B cell (primary cell): ENCODE data around the gene SDR39U1. TPM values are rescaled to one million over a fixed set of nuclear protein-coding genes. Genes with fewer than 3 reads are reported as not detected.

ENCODE experiments used
- ATAC-seq: fragments of 200-7000 bp; cut with Tn5 transposase; one replicate; pipeline ENCODE4 v1.10.0; 2021; ENCODE audit warnings: low read depth, mild to moderate bottlenecking, moderate number of reproducible peaks, moderate library complexity
- CTCF ChIA-PET: fragments of 350-600 bp; sonication (Branson Sonifier 250); formaldehyde crosslinking; loops from one replicate; lab custom pipeline; 2021; ENCODE audit warnings: antibody characterized with exemption, inconsistent platforms; lab: Charles Lee
- POLR2A ChIA-PET: fragments of 350-600 bp; sonication (Branson Sonifier 250); formaldehyde crosslinking; loops from one replicate; lab custom pipeline; 2021; ENCODE audit warnings: antibody characterized with exemption; lab: Charles Lee
- DNase-seq: peaks from one replicate; pipeline ENCODE4 v3.0.0; 2013
- H2AFZ ChIP-seq: 2 replicates; pipeline ENCODE4 v1.6.1; 2012; ENCODE audit warnings: mild to moderate bottlenecking, low read depth, low read length; ENCODE audit not compliant: insufficient read depth, poor library complexity, severe bottlenecking
- H3K27ac ChIP-seq, 2 donors: 1 replicate in 1 of 2; 2 replicates in 1 of 2; pipeline ENCODE4 v1.5.1; 2012 to 2013; ENCODE audit warnings: low read length in 2 of 2, mild to moderate bottlenecking in 2 of 2, moderate library complexity in 1 of 2
- H3K27me3 ChIP-seq, 4 experiments: fragments of 200-600 bp in 1 of 4; sonication (generic) in 1 of 4; replicated peaks in 1 of 4; 1 replicate in 2 of 4; 2 replicates in 2 of 4; pipeline versions ENCODE4 v1.6.1 to v1.7.0; 2013 to 2016; ENCODE audit warnings: low read length in 3 of 4, mild to moderate bottlenecking in 2 of 4, mixed read lengths in 1 of 4, moderate library complexity in 1 of 4; ENCODE audit not compliant: insufficient read depth in 4 of 4, control insufficient read depth in 3 of 4; ENCODE audit errors: control extremely low read depth in 1 of 4
- H3K36me3 ChIP-seq, 2 experiments: replicated peaks in 1 of 2; 1 replicate in 1 of 2; 2 replicates in 1 of 2; pipeline versions ENCODE4 v1.6.1 to v1.7.1; 2013; ENCODE audit warnings: low read length in 1 of 2; ENCODE audit not compliant: insufficient read depth in 2 of 2, control insufficient read depth in 1 of 2; ENCODE audit errors: control extremely low read depth in 1 of 2, extremely low read depth in 1 of 2
- H3K4me1 ChIP-seq, 2 donors: fragments of 200-600 bp in 1 of 2; sonication (generic) in 1 of 2; 1 replicate in 1 of 2; 2 replicates in 1 of 2; pipeline versions ENCODE4 v1.5.1 to v1.6.1; 2013 to 2017; ENCODE audit warnings: low read length in 2 of 2; ENCODE audit not compliant: control insufficient read depth in 2 of 2, insufficient read depth in 2 of 2
- H3K4me2 ChIP-seq: replicated peaks from 2 replicates; pipeline ENCODE3; 2012; ENCODE audit warnings: mild to moderate bottlenecking, low read depth, low read length; ENCODE audit not compliant: poor library complexity, severe bottlenecking
- H3K4me3 ChIP-seq, 5 experiments: fragments of 200-600 bp in 1 of 5; sonication (generic) in 1 of 5; 1 replicate in 3 of 5; 2 replicates in 2 of 5; pipeline versions ENCODE4 v1.5.1 to v1.7.0; 2011 to 2016; ENCODE audit warnings: low read length in 4 of 5, mild to moderate bottlenecking in 4 of 5, low read depth in 2 of 5, control low read depth in 1 of 5, moderate library complexity in 1 of 5; ENCODE audit not compliant: insufficient read depth in 1 of 5; ENCODE audit errors: control extremely low read depth in 1 of 5, extremely low read depth in 1 of 5
- H3K79me2 ChIP-seq: fragments of 200-600 bp; sonication (generic); one replicate; pipeline ENCODE4 v1.6.0; 2016; ENCODE audit warnings: low read length; ENCODE audit not compliant: control insufficient read depth, insufficient read depth
- H3K9ac ChIP-seq: fragments of 200-600 bp; sonication (generic); 2 replicates; pipeline ENCODE4 v1.6.1; 2017; ENCODE audit warnings: mild to moderate bottlenecking, low read length, moderate library complexity
- H3K9me3 ChIP-seq, 3 donors: one replicate each; pipeline versions ENCODE4 v1.6.1 to v1.7.1; 2013; ENCODE audit warnings: low read length in 2 of 3; ENCODE audit not compliant: control insufficient read depth in 2 of 3, insufficient read depth in 1 of 3; ENCODE audit errors: control extremely low read depth in 1 of 3
- H4K20me1 ChIP-seq: 2 replicates; pipeline ENCODE4 v1.6.0; 2012; ENCODE audit warnings: mild to moderate bottlenecking, low read length; ENCODE audit not compliant: insufficient read depth, control insufficient read depth, poor library complexity, severe bottlenecking
- H3K27ac Mint-ChIP-seq: one replicate; pipeline ENCODE4 v1.8.0; 2021; ENCODE audit warnings: mixed read lengths
- H3K27me3 Mint-ChIP-seq: one replicate; pipeline ENCODE4 v1.8.0; 2021; ENCODE audit warnings: mixed read lengths
- H3K4me1 Mint-ChIP-seq: one replicate; pipeline ENCODE4 v1.8.0; 2021; ENCODE audit warnings: mixed read lengths
- H3K4me3 Mint-ChIP-seq: one replicate; pipeline ENCODE4 v1.8.0; 2021; ENCODE audit warnings: mixed read lengths
- H3K9me3 Mint-ChIP-seq: one replicate; pipeline ENCODE4 v1.8.0; 2022; ENCODE audit warnings: mixed read lengths; ENCODE audit not compliant: insufficient read depth
- EZH2 ChIP-seq: IDR thresholded peaks from 2 replicates; pipeline ENCODE4 v1.6.1; 2012; ENCODE audit warnings: borderline replicate concordance, low read depth, mild to moderate bottlenecking, moderate library complexity, low read length; ENCODE audit not compliant: insufficient read depth, poor library complexity, severe bottlenecking
- WGBS: methylation state at CpG from one replicate; pipeline ENCODE4 v1.1.5; 2013; ENCODE audit warnings: missing lambda C conversion rate; ENCODE audit not compliant: insufficient coverage; 5-methylcytosine and 5-hydroxymethylcytosine counted together
- intact Hi-C: fragments of 100-400 bp; cut with micrococcal nuclease; formaldehyde crosslinking; loops from one replicate; pipeline ENCODE4 v1.10.0; 2022
- polyA plus RNA-seq: library from polyadenylated mRNA; depleted of rRNA; stranded (reverse); fragments of >200 nt; gene quantifications from 2 replicates; pipeline ENCODE4 v1.2.3, GENCODE V29; 2012
- total RNA-seq, 2 donors: library from RNA; stranded (reverse); fragments of 120-200 nt in 1 of 2; gene quantifications; 1 replicate in 1 of 2; 2 replicates in 1 of 2; pipeline versions ENCODE4 v1.2.3 to v1.2.4, GENCODE V29; 2013 to 2022
- TF ChIP-seq, protein P1 (sequence below): fragments of 200-600 bp; IDR thresholded peaks from one replicate; pipeline ENCODE4 v1.8.0; 2022; ENCODE audit warnings: antibody characterized with exemption, mild to moderate bottlenecking

SDR39U1 gene
- total and polyA plus RNA-seq, 2 donors (not counting 1 experiment from before 2014, with no cell fraction given) = 126 to 247 TPM

DNA sequence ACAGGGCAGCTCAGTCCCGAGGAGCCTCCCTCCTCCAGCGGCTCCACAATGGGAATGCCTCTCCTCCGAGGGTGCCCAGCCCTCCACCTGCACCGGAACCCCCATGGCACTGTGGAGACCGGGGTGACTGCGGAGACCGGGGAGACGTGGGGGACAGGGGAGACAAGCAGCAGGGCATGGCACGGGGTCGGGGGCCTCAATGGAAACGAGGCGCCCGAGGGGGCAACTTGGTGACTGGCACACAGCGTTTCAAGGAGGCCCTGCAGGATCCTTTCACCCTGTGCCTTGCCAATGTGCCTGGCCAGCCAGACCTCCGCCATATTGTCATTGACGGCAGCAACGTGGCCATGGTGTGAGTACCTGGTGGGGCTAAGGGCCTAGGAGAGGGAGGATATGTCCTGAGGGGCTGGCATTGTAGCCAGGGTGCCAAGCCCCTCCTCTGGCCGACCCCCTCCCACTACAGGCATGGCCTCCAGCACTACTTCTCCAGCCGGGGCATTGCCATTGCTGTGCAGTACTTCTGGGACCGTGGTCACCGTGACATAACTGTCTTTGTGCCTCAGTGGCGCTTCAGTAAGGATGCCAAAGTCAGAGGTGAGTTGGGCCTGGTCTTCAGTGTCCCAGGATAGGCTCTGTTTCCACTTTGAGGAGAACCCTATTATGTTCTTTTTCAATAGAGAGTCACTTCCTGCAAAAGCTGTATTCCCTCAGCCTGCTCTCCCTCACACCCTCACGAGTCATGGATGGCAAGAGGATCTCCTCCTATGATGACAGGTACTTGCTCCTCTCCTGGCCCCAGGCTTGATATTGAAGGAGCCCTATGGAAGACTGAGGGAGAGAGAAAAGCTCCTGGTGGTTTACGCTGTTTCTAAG, 10.1 kb downstream of the SDR39U1 start:
- ChIA-PET POLR2A (interaction anchor here (0.8 to 3.8 kb wide), 9 partner anchors 10 to 286 kb away, joined by 3 to 78 read pairs (median 6); partner anchors contain the start of genes ADCY4, DHRS1, NOP9 and PSME2), CTCF (interaction anchor here (0.7 to 17.4 kb wide), 34 partner anchors 9 to 965 kb away, joined by 3 to 650 read pairs (median 5); partner anchors contain the start of genes ADCY4, CHMP4A, CIDEB and DCAF11)
- Histone ChIP-seq H3K4me1 (peaks cover 40 to 46% of the 10 kb centered on the region in 2 donors), H4K20me1 (peaks cover 52% of the 10 kb centered on the region), H3K27ac (peak overlapping the region in 1 of 2 donors; percentile 99), H3K27me3 (no peaks in the 10 kb centered on the region), H3K9me3 (no peaks in the 10 kb centered on the region), H3K9ac (no peak overlapping the region), H3K36me3 (peaks cover 0 to 60% of the 10 kb centered on the region in 2 experiments), H3K79me2 (peaks cover 48% of the 10 kb centered on the region), H3K4me3 (no peak overlapping the region), H3K4me2 (peak overlapping the region; percentile 95), H2AFZ (no peak overlapping the region)
- ATAC-seq = no peak
- intact Hi-C loops = loop anchor here (5.0 to 10.0 kb wide), 2 partner anchors 420 to 1338 kb away; partner anchors contain the start of genes ACIN1 and C14orf119
- Mint-ChIP-seq H3K9me3 (no peaks in the 10 kb centered on the region), H3K27ac (peak overlapping the region; percentile 53), H3K4me3 (no peak overlapping the region), H3K4me1 (peaks cover 55% of the 10 kb centered on the region), H3K27me3 (no peaks in the 10 kb centered on the region)
- DNase-seq = no peak
- WGBS = 95% methylated on average over 19 of the region's 24 CpGs
- TF ChIP-seq EZH2 = no peak
- TF ChIP-seq, protein P1, sequence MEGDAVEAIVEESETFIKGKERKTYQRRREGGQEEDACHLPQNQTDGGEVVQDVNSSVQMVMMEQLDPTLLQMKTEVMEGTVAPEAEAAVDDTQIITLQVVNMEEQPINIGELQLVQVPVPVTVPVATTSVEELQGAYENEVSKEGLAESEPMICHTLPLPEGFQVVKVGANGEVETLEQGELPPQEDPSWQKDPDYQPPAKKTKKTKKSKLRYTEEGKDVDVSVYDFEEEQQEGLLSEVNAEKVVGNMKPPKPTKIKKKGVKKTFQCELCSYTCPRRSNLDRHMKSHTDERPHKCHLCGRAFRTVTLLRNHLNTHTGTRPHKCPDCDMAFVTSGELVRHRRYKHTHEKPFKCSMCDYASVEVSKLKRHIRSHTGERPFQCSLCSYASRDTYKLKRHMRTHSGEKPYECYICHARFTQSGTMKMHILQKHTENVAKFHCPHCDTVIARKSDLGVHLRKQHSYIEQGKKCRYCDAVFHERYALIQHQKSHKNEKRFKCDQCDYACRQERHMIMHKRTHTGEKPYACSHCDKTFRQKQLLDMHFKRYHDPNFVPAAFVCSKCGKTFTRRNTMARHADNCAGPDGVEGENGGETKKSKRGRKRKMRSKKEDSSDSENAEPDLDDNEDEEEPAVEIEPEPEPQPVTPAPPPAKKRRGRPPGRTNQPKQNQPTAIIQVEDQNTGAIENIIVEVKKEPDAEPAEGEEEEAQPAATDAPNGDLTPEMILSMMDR = no peak
